Measurements from ENCODE around the gene TEKTIP1.
"Not testable (repeated sequence)": the region's sequence is repeated elsewhere in the genome, so short reads cannot be mapped to it uniquely, and the experiment has no call there.

GRCh38 chr19:3529299-3529698 is 9.7 kb upstream of the TEKTIP1 start:
- TF ChIP-seq CTCF (IDR thresholded peaks at IDR 0.05; ENCODE audit: low read length); EZH2 (IDR thresholded peaks at IDR 0.05; ENCODE audit: borderline replicate concordance, low read length): not testable (repeated sequence)
